Ovary (tissue), 3 donors: ENCODE results near the gene FNBP1L.

Source experiments
- EP300 ChIP-seq: sonication (generic); formaldehyde crosslinking; IDR thresholded peaks from one replicate; pipeline ENCODE4 v1.6.1; 2017; ENCODE audit warnings: antibody characterized with exemption
- POLR2A ChIP-seq: fragments of 450-650 bp; IDR thresholded peaks from one replicate; pipeline ENCODE4 v1.6.1; 2017; ENCODE audit warnings: antibody characterized with exemption, mild to moderate bottlenecking, moderate library complexity
- TF ChIP-seq, protein P1 (sequence below), 3 donors: fragments of 450-650 bp in 2 of 3; fragments of 200-600 bp in 1 of 3; IDR thresholded peaks; one replicate each; pipeline versions ENCODE4 v1.5.1 to v1.8.0; 2016 to 2022; ENCODE audit warnings: antibody characterized with exemption in 3 of 3, mild to moderate bottlenecking in 1 of 3
- donor health status: DM: no; HTN: no; CAD: no.

GRCh38 chr1:93489756-93490155 is 41.8 kb downstream of the FNBP1L start:
- TF ChIP-seq, protein P1, sequence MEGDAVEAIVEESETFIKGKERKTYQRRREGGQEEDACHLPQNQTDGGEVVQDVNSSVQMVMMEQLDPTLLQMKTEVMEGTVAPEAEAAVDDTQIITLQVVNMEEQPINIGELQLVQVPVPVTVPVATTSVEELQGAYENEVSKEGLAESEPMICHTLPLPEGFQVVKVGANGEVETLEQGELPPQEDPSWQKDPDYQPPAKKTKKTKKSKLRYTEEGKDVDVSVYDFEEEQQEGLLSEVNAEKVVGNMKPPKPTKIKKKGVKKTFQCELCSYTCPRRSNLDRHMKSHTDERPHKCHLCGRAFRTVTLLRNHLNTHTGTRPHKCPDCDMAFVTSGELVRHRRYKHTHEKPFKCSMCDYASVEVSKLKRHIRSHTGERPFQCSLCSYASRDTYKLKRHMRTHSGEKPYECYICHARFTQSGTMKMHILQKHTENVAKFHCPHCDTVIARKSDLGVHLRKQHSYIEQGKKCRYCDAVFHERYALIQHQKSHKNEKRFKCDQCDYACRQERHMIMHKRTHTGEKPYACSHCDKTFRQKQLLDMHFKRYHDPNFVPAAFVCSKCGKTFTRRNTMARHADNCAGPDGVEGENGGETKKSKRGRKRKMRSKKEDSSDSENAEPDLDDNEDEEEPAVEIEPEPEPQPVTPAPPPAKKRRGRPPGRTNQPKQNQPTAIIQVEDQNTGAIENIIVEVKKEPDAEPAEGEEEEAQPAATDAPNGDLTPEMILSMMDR (IDR thresholded peaks at IDR 0.05) = no peak
- TF ChIP-seq POLR2A (no peak), EP300 (no peak)
